ENCODE data around the gene TEX14.
"Not testable (repeated sequence)": the region's sequence is repeated elsewhere in the genome, so short reads cannot be mapped to it uniquely, and the experiment has no call there.

The TEX14 gene

DNA sequence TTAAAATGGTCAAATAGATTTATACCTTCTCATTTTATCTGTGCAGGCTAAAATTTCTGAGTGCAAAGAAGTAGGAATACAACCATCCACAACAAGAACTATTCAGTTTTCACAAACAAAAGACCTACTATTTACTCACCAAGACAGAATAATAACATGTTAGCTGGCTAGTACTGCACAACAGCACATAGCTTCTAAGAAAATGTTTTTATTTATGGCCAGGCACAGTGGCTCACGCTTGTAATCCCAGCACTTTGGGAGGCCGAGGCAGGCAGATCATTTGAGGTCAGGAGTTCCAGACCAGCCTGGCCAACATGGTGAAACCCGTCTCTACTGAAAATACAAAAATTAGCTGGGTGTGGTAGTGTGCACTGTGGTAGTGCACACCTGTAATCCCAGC is 136.7 kb downstream of the TEX14 start:
- DNase-seq = not testable (repeated sequence)

DNA sequence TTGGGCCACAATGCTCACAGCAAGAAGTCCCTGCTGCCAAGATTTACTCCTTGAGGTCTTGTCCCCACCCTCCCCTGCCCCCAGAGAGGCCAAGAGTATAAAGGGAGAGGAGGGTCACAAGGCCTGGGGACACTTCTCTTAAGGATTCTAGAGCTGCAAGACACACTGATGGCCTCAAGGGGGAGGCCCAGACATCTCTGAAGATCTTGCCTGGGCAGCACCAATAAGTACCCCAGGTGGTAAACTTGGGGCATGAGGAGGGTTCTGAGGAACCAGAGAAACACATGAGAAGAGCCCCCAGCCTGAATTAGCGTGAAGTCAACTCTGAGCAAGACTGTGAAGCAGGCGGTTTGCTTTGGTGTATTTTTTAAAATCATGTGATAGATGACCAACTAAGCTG is 150.6 kb downstream of the TEX14 start:
- DNase-seq = no peak

DNA sequence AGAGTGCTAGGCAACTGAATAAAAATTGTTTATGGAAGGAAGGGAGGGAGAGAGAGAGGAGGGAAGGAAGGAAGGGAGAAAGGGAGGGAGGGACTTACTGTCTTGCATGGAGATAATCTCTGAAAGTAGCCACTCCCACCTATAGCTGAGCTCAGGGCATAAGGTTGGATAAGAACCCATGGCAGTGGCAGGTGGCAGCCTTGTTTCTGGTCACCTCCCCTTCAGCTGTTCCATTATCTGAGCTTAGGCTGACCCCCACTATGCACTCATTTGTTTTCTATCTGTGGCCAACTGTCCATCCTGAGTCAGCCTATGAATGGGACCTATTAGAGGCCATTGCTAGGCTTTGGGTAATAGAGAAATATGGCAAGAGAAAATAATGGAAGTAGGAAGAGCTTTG is 152.1 kb downstream of the TEX14 start:
- DNase-seq = no peak

DNA sequence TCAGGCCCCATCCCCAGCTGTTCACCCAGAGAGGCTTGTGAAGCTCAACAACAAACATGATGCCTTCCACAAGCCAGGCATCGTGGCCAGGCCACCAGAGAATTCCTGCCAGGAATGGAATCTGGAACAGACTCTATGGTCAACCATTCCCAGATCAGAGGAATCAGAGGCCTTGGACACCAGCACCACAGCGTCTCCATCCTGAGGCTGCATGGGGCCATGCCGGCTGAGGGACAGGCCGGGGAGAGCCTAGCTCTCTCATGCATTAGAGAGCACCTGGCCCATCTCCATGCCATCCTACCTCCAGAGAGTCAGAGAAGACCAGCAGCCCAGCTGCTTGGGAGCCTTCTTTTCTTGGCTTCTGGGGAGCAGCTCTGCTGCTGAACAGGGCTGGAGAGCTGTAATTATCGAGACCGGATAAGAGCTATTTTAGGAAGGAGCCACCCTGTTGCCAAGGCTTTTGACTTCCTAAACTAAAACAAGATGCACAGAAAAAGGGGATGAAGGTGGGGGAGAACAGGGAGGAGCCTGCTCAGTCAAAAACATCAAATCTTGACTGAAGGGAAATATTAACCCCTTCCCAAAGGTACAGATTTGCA is 152.9 kb downstream of the TEX14 start:
- no peak for DNase-seq

DNA sequence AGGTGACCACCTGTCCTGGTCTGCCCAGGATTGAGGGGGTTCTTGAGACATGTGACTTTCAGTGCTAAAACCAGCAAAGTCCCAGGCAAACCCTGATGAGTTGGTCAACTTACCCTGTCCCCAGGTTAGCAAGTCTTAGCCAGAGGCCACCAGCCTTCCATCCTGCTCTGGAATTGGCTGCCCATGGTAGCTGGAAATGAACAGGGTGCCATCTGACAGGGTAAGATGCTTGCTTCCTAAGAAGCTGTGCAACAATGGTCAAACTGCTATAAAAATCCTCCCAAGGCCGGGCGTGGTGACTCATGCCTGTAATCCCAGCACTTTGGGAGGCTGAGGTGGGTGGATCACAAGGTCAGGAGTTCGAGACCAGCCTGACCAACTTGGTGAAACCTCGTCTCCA is 154.6 kb downstream of the TEX14 start:
- no peak for DNase-seq

DNA sequence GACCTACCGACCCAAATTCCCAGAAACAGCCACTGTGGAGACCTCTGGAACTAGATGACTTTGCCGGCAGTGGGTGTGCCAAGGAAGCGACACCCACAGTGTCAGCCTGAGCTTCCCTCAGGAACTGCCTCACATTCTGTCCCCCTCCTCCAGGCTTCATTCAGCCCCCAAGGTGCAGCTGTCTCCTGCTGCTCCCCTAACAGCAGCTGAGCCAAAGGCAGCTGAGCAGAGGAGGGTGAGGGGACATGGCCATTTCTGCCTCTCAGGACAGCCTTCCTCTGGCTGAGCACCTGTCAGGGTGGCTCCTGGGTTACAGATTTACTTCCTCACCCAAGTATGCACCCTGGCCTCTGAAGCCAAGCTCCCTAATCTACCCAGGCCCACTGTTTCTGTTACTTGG is 155.3 kb downstream of the TEX14 start:
- no peak for DNase-seq

DNA sequence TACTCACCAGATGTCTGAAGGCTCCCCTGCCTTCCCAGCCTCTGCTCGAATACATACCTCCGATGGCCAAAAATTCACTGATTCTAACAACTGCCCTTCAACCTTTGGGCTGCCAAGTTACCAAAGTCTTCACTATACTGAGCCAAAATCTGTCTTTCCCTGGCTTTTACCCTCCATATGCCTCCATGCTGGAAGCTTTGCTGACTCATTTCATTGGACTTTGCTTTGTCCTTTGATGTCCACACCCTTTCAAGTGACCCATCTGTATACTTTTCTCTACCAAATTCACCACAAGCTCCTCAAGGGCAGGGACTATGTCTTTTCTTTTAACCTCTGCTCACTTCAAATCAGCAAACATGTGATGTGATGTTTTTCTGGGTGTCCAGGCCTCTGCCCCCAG is 156.4 kb downstream of the TEX14 start:
- DNase-seq = no peak

DNA sequence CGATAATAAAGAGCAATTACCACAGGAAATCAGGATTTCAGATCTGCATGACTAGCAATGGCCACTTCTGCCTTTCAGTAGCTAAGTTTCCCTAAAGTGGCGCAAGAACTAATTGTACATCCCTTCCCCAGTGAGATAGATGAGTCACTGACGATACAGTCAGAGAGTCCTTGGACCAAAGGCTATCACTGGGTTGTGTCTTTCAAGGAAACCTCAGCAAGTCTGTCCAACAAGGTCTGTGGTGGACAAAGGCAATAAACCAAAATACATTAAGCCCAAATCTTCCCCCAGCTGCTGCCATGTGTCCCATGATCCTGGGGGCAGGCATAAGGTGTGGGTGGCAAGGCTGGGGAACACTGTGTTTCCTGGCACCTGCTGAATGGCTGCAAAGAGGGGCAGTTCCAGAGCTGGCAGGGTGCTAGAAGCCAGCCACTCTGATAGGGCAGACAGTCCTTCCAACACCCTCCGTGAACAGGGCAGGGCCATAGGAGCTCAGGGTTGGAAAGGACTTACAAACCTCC is 156.9 kb downstream of the TEX14 start:
- no peak for DNase-seq

DNA sequence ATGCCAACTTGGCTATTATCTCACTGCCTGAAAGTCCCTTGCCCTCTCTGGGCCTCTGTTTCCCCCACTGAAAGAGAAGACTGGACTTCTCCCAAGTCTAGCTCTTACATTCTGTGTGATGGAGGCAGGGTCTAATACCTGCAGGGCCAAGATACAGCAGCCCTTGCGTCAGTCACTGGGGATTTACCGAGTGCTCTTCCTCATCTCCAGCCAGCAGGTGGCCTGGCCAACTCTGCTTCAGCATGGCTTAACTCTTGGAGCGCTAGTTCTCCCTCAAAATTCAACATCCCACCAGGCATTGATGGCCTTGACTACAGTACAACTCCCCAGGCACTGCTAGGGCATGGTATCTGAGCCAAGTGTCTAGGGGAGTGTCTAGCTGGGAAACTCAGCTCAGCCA is 157.5 kb downstream of the TEX14 start:
- no peak for DNase-seq

DNA sequence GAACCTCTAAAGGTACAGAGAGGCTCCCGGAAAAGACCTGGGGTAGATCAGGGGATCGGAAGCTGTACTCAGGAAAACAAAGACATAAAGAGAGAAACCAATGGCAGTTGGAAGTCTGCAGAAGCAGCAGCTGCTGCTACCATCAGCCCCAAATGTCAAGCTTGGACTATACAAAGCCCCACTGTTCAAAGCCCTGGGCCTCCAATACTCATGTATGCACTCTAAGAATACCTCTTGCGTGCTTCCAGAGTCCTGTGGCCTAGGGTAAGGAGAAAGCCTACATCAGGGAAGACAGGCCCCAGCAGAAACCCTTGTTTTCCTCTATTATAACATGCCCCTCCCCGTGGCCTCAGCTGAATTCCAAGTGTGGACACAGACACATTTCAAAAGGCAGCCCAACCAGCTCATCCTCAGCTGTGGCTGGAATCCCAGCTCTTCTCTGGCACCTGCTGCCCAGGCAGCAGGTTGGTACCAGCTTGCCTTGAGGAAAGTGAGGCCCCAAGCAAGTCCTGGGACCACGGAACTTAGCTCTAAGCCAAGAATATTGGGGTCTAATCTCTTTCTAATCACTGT is 158.1 kb downstream of the TEX14 start:
- DNase-seq = no peak

DNA sequence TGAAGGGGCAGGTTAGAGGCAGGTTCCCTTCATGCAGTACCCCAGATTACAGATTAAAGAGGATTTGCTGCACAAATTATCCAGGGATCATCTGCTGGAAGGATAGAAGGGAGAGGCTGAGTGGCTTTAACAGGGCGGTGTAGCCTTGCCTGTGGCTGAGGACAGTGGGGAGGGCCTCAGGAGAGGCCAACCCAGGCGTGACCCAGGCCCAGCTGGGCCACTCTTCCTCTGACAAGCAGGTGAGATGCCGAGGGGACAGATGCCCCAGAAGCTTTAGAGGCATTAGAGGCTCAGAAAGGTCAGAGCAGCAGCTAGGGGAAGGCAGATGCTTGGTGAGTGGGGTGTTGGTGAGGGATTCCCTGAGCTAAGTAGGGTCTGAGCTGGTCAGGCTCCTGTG is 159.3 kb downstream of the TEX14 start:
- DNase-seq = no peak

DNA sequence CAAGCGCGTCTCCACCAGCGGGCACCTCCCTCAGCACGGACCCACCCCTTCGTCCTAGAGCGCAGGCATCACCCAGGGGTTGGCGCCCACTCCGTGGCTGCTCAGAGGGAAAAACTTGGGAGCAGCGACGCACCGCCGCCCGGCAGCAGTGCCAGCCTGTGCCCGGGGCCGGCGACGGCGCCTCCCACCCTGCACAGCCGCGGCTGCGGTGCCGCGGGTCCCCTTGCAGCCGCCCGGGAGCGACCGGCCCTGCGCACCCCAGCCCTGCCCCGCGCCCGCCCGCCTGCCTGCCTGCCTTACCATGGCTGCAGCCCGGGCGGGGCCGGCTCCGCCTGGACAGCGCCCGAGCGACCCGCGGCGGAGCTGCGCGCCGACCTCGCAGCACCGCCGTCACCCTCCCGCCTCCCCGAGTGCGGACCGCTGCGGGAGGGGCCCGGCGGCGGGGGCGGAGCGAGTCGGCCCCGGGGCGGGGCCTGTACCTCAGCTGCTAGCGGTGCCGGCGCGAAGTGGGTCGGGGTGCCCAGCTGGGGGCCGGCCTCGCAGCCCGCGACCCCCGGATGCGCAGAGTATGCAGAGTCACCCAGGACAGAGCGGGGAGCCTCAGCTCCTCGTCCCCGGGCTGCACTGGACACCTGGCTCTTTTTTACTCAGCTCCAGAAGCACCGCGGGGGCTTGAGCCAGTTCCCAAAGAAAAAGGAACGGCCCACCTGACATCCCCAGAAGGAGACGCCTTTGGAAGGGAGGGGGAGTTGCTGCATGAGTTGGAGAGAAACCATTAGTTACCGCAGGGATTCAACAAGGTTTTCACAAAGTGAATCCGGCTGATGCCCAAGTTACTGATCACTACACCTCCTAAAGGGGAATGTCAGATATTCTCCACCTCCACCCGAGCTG is 159.9 kb downstream of the TEX14 start:
- peak; percentile 29 for DNase-seq

DNA sequence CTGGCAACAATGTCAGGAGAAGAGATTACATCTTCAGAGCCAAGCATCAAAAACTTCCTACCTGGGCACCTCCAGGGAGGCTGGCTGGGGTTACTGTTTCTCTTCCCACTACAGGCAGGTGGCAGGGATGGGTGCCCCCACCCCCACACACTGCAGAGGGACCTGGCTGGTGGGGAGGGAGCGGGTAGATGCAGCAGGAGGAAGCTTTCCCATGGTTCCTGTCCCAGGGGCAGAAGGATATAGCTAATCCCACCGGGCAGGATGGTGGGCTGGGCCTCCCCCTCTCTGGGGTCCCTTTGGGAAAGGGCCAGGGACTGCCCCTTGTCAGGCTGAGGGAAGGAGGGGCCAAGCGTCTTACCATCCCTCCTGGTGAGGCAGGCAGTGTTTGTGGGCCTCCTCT is 160.7 kb downstream of the TEX14 start:
- no peak for DNase-seq

DNA sequence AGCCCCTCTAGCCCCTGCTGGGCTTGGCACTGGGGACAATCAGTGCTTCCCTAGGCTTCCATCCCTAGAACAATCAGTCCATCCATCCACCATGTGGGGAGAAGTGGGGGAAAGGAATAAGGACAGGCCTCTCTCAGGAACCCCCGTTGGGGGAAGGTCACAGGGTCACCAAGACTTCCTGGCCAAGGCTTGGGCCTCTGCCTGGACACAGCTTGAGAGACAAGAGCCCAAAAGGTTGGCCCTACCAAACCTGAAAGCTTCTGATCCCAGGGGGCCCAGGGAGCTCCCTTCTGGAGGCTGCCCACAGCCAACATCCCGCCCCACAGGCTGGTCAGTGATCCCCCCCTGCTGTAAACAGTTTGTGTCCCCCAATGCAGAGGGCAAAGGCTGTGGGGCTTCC is 161.2 kb downstream of the TEX14 start:
- DNase-seq = no peak

DNA sequence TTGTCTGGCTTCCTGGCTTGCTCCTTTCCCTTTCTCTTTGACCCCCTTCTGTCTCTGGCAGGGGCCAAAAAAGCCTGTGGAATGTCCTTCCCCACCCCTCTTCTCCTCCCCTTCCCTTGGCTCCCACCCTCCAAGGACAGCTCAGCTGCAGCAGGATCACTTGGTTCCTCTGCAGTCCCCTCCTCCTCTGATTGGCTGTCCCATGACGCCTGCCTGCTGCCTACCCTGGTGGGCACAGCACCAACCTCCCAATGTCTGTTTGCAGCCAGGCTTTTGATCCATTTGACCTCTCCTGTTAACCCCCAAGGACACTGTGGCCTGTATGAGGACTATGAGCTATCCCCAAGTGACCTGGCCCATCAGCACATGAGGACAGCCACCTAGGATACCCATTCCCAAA is 162.6 kb downstream of the TEX14 start:
- DNase-seq = no peak

DNA sequence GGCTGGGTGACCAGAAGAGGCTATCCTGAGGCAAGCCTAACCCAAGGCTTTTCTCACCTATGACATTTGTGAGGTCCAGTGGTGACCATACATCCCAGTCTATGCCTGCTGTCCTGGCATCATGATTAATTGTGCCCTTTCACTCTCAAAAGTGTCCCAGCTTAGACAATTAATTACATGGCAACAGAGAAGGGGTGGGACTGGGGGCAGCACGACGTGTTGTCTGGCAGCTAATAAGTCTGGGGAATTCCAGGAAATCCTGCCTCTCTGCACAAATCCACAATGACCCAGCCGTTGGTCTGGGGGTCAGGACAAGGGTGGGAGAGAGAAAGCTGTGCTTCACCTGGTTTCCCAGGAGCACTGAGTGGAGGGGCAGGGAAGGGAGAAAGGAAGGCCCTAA is 163.4 kb downstream of the TEX14 start:
- no peak for DNase-seq

DNA sequence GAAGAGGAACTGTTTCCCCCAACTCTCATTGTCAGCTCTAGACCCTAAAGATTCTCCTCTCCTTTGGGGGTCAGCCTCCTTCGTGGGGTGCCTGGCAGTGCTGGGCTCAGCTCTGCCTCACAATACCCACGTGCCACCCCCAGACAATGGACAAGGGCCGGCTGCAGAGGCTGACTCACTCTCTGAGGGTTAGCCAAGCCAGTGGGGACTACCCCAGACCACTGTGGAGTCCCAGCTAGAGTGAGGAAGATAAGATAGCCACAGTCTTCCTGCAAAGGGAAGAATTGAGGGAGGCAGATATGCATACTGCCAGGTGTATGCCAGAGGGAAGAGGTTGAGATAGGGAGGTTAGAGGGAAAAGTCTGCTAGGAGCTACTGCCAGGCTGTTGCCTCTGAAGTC is 163.9 kb downstream of the TEX14 start:
- DNase-seq = no peak

DNA sequence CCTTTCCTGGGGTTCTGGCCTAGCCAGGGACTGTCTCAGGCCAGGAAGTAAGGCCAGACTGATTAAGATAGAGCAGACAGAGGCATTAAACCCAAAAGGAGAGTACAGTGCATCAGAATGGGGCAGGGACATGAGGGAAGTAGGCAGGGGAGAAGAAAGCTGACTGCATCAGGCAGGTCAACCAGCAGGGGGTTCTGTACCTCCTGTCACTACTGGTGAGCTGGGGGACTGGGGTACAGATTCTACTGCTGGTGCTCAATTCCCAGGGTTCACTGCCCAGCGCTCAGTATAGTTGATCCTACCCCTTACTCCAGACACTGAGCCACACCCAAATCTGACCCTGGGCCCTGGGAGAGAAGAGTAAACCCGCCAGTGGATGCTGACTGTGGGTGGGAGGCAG is 164.5 kb downstream of the TEX14 start:
- DNase-seq = no peak

DNA sequence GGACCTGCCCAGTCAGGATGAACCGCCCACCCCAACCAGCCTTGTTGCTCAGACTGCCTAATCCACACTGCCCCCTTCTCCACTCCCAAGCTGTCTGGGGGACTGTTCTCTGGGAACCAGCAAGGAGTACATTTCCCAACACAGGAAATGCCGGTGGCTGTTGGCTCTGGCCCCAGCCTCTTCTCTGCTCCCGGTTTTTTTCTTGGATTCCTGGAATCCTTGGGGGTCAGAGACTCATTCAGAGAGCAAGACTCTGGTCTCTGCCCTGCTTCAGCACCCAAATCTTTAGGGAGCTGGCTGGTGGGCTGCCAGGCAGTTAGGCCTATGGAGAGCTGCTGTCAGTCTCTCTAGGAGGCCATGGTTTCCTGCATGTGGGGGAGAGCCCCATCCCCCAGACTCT is 166.6 kb downstream of the TEX14 start:
- no peak for DNase-seq

DNA sequence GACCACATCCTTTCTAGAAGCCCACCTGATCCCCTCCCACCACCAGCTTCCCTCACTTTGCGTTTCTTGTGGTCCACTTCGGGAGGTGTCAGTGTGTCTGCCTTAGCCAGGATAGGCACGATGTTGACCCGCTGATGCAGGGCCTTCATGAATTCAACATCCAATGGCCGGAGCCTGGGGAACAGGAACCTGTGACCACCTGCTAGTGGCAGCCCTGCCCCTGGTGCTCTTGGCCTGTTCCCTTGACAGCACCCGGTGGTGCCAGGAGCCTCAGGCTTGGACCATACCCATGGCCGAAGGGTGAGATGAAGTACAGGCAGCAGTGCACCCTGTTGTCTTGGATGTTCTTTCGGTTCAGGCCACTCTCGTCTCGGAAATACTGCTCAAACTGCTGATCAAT is 170.2 kb downstream of the TEX14 start:
- no peak for DNase-seq

DNA sequence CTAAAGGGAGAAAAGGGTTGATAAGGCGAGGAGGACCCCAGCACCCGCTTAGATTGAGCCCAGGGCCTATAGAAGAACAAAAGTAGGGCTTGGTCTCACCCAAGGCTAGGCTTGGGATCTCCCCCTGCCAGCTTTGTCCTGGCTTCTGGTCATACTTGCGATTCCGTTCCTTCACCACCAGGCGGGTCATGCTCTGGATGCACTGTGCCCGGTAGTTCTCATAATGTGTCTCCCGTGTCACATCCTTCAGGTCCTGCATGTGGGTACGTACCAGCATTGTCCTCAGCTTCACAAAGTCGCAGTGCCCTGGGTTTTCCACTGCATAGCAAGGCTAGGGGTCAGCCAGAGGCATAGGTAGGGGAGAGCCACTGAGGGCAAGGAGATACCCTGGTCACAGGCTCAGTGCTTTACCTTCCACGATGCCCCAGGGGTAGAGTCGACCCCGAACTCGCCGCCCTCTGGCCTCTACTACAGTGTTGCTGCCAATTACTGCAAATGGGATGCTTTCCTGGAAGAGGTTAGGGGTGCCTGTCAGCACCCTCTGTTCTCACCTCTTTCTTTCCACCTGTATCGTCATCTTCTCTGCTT is 170.9 kb downstream of the TEX14 start:
- no peak for DNase-seq

DNA sequence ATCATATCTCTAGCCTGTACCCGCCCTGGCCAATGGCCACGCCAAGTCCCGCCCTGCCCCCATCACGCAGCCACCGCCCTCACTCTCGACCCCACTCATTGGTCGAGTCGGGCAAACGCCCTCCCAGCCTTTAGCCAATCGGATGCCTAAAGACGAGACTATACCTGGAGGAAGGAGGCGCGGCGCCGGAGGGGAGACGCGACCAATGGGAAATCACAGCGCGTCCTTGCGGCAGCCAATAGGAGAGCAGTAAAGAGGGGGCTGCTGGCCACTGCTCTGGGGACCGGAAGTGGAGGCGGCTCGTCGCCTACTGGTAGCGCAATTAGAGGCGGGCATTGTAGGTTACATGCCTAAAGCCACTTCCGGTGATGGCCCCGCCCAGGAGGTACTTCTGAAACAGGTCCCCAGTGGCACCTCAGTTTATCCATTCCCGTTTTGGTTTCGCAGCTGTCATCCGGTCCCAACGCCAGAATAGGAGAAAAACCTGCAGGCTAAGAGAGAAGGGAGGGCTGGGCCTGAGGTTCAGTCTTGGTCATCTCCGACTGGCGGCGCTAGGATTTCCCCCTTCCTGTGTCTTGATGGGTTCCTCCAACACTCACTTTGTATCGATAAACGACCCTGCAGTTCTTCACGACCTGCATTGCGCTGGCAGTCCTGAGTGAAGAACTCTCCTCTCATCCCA is 173.8 kb downstream of the TEX14 start:
- DNase-seq = peak; percentile 100

DNA sequence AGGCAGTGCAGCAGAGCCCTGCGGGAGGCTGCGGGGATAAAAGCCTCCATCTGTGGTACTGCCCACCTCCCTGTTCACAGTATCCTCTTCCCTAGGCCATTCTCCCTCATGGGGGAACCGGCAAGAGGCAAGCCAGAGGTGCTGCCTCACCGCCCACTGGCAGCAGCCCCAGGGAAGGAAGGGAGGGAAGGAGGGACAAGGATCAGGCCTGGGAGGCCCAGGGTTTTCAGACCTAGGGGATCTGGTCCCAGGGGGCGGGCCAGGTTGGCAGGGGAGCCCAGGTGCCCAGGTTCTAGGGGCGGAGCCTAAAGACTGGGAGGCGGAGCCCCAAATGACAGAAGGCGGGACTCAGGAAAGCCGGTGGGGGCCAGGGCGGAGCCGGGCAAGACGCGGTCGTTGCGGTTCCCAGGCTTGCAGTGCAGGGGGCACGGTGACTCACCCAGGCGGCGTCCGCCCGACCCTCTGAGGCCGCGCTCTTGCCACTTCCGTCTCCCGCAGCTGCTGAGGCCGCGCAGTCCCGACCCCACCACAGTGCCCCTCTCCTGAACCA is 174.4 kb downstream of the TEX14 start:
- no peak for DNase-seq

All from COR-L47 (cell line).